ENCODE measurements around the gene CREBBP.

DNA sequence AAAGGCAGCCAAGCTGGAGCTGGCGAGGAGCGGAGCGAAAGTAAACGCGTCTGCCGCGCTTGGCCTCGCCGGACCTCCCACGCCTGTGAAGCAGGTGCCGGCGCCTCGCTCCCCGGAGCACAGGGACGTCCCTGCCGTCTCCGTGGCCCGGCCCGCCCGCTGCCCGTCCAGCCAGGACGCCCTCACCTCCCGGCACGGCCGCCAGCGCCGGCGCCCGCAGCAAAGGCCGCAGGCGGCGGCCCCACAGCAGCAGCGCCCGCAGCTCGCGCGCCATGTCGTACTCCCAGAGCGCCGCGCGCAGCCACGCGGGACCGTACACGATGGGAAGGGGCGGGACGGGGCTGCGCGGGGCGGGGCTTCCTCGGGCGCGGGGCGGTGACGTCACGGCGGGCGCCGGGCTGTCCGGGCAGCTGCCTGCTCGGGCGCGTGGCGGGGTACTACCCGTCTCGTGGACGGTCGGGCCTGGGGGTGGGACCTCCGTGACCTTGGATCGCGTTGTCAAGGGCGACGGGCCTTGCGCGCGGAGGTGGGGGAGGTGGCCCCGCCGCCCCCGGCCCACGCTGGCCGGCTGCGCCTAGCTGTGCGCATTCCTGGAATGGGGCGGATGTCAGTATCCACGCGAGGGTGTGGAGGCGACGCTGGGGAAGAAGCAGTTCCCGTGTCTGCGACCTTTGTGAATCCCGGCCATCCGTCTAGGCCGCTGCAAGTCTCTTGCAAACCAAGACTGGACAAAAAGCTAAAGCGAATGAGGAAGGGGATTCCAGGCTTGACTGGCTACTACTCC lies 163.1 kb downstream of the CREBBP start, which contains the start of gene TRAP1:
- TF ChIP-seq, protein P1, sequence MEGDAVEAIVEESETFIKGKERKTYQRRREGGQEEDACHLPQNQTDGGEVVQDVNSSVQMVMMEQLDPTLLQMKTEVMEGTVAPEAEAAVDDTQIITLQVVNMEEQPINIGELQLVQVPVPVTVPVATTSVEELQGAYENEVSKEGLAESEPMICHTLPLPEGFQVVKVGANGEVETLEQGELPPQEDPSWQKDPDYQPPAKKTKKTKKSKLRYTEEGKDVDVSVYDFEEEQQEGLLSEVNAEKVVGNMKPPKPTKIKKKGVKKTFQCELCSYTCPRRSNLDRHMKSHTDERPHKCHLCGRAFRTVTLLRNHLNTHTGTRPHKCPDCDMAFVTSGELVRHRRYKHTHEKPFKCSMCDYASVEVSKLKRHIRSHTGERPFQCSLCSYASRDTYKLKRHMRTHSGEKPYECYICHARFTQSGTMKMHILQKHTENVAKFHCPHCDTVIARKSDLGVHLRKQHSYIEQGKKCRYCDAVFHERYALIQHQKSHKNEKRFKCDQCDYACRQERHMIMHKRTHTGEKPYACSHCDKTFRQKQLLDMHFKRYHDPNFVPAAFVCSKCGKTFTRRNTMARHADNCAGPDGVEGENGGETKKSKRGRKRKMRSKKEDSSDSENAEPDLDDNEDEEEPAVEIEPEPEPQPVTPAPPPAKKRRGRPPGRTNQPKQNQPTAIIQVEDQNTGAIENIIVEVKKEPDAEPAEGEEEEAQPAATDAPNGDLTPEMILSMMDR (IDR thresholded peaks at IDR 0.05) = peak in 3 of 6 experiments; percentile 6 to 37 (median 19)
- no peak for TF ChIP-seq EP300 (IDR thresholded peaks at IDR 0.05)
- peak in 3 of 4 donors; percentile 61 to 91 (median 74) for TF ChIP-seq POLR2A (IDR thresholded peaks at IDR 0.05)
- peak; percentile 89 to 91 for TF ChIP-seq POLR2AphosphoS5 (IDR thresholded peaks at IDR 0.05)

Data from upper lobe of left lung (tissue), 4 donors.